Measurements from ENCODE around the gene DNAH7.

DNA sequence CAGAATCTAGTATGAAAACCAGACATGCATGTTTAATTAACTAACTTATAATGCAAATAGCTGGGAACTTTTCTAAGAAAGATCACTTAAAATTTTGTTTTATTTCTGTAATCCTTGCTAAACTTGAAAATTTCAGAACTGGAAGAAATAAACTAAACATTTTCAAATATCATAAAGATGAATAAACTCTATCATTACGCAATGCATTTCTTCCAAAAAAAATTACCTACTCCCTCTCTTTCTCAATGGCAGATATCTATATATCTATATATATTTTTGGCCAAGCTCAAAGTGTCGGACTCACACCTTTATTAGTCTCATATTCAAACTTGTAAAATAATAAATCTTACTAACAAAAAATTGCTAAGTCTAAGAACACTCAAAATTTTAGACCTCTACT lies 253.6 kb downstream of the DNAH7 start:
- TF ChIP-seq, protein P1, sequence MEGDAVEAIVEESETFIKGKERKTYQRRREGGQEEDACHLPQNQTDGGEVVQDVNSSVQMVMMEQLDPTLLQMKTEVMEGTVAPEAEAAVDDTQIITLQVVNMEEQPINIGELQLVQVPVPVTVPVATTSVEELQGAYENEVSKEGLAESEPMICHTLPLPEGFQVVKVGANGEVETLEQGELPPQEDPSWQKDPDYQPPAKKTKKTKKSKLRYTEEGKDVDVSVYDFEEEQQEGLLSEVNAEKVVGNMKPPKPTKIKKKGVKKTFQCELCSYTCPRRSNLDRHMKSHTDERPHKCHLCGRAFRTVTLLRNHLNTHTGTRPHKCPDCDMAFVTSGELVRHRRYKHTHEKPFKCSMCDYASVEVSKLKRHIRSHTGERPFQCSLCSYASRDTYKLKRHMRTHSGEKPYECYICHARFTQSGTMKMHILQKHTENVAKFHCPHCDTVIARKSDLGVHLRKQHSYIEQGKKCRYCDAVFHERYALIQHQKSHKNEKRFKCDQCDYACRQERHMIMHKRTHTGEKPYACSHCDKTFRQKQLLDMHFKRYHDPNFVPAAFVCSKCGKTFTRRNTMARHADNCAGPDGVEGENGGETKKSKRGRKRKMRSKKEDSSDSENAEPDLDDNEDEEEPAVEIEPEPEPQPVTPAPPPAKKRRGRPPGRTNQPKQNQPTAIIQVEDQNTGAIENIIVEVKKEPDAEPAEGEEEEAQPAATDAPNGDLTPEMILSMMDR (IDR thresholded peaks at IDR 0.05) = no peak
- TF ChIP-seq POLR2A (IDR thresholded peaks at IDR 0.05) = no peak

All from ovary (tissue), 3 donors.